ENCODE measurements around the gene L3HYPDH.

The L3HYPDH gene

DNA sequence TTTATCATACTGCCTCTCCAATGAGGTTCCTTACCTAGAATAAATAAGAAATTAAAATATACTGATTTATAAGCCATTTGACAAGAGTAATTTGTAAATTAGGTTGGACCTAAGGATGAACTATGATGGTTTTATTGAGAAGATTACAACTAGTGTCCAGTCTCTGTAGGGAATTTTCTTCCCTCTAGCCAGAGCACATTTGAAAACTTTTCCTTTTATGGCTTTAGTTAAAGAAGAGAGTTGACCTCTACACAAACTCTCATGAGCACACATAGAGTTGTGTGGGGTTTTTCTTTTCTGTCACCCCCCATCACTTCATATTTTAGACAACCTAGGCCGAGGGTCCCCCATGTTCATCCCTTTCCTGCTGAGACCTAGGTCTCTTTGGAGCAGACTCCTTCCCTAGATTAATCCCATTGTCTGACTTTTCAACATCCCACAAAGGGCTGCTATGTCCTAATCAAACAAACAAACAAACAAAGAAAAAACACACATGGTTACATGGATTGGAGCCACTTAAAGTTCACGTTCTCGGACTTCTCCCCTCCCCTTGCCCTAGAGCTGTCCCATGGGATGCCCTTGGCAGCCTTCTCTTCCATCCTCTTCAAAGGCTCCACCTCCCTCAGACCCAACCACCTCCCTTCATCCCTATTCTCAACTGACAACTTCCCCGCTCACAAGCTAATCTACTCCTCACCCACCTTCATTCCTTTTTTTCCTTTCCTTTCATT is 59.7 kb downstream of the L3HYPDH start:
- peak in 1 of 3 experiments; percentile 25 for DNase-seq

Measured in NCI-H1417 (cell line).